ENCODE results near the gene BCAR3.

BCAR3 gene

GRCh38 chr1:93689521-93690223 lies 8.0 kb upstream of the BCAR3 start:
- TF ChIP-seq EZH2phosphoT487 (conservative IDR thresholded peaks at IDR 0.05; ENCODE audit: low read length): no peak
- TF ChIP-seq, protein P1, sequence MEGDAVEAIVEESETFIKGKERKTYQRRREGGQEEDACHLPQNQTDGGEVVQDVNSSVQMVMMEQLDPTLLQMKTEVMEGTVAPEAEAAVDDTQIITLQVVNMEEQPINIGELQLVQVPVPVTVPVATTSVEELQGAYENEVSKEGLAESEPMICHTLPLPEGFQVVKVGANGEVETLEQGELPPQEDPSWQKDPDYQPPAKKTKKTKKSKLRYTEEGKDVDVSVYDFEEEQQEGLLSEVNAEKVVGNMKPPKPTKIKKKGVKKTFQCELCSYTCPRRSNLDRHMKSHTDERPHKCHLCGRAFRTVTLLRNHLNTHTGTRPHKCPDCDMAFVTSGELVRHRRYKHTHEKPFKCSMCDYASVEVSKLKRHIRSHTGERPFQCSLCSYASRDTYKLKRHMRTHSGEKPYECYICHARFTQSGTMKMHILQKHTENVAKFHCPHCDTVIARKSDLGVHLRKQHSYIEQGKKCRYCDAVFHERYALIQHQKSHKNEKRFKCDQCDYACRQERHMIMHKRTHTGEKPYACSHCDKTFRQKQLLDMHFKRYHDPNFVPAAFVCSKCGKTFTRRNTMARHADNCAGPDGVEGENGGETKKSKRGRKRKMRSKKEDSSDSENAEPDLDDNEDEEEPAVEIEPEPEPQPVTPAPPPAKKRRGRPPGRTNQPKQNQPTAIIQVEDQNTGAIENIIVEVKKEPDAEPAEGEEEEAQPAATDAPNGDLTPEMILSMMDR (IDR thresholded peaks at IDR 0.05; ENCODE audit: insufficient read depth, low read length, poor library complexity, severe bottlenecking): no peak
- no peak overlapping the region for H3K4me2 ChIP-seq (ENCODE audit: low read depth, low read length, poor library complexity, severe bottlenecking)
- no peaks in the 10 kb centered on the region; the same call in 1 of the 2 replicates for H3K27me3 ChIP-seq (ENCODE audit: low read length)
- H3K4me3 ChIP-seq (ENCODE audit: insufficient read depth, low read length, poor library complexity, severe bottlenecking): no peak overlapping the region
- H3K9me2 ChIP-seq (replicated peaks; ENCODE audit: insufficient read depth, low read length): no peaks in the 10 kb centered on the region
- H3K36me3 ChIP-seq (ENCODE audit: low read length): no peaks in the 10 kb centered on the region
- H3K79me2 ChIP-seq (ENCODE audit: insufficient read depth, low read length): no peaks in the 10 kb centered on the region
- no peak overlapping the region for H3K27ac ChIP-seq (ENCODE audit: low read depth, low read length)
- no peaks in the 10 kb centered on the region for H3F3A ChIP-seq (ENCODE audit: insufficient read depth)
- no peaks in the 10 kb centered on the region for H4K20me1 ChIP-seq (ENCODE audit: low read depth, low read length)
- H2AFZ ChIP-seq (ENCODE audit: low read depth, low read length, severe bottlenecking): no peak overlapping the region
- H3K9ac ChIP-seq (ENCODE audit: low read length): no peak overlapping the region
- no peaks in the 10 kb centered on the region for H3K9me3 ChIP-seq (ENCODE audit: insufficient read depth, low read length)

GRCh38 chr1:93687542-93687941 lies 5.9 kb upstream of the BCAR3 start:
- TF ChIP-seq, protein P1 (IDR thresholded peaks at IDR 0.05; ENCODE audit: insufficient read depth, low read length, poor library complexity, severe bottlenecking): no peak
- no peak for TF ChIP-seq EZH2phosphoT487 (conservative IDR thresholded peaks at IDR 0.05; ENCODE audit: low read length)
- Histone ChIP-seq H2AFZ (ENCODE audit: low read depth, low read length, severe bottlenecking) (no peak overlapping the region), H3K4me3 (ENCODE audit: insufficient read depth, low read length, poor library complexity, severe bottlenecking) (no peak overlapping the region), H3F3A (ENCODE audit: insufficient read depth) (no peaks in the 10 kb centered on the region), H3K79me2 (ENCODE audit: insufficient read depth, low read length) (no peaks in the 10 kb centered on the region), H3K4me2 (ENCODE audit: low read depth, low read length, poor library complexity, severe bottlenecking) (no peak overlapping the region), H3K9ac (ENCODE audit: low read length) (no peak overlapping the region), H3K9me2 (replicated peaks; ENCODE audit: insufficient read depth, low read length) (no peaks in the 10 kb centered on the region), H3K9me3 (ENCODE audit: insufficient read depth, low read length) (no peaks in the 10 kb centered on the region), H3K27me3 (ENCODE audit: low read length) (no peaks in the 10 kb centered on the region; the same call in 1 of the 2 replicates), H4K20me1 (ENCODE audit: low read depth, low read length) (no peaks in the 10 kb centered on the region), H3K27ac (ENCODE audit: low read depth, low read length) (no peak overlapping the region), H3K36me3 (ENCODE audit: low read length) (no peaks in the 10 kb centered on the region)

GRCh38 chr1:93686504-93687250 lies 5.0 kb upstream of the BCAR3 start:
- Histone ChIP-seq H2AFZ (ENCODE audit: low read depth, low read length, severe bottlenecking) (no peak overlapping the region), H3K27me3 (ENCODE audit: low read length) (no peaks in the 10 kb centered on the region; the same call in 1 of the 2 replicates), H3K9me2 (replicated peaks; ENCODE audit: insufficient read depth, low read length) (no peaks in the 10 kb centered on the region), H3K4me2 (ENCODE audit: low read depth, low read length, poor library complexity, severe bottlenecking) (no peak overlapping the region), H3K4me3 (ENCODE audit: insufficient read depth, low read length, poor library complexity, severe bottlenecking) (no peak overlapping the region), H3K36me3 (ENCODE audit: low read length) (no peaks in the 10 kb centered on the region), H3K27ac (ENCODE audit: low read depth, low read length) (no peak overlapping the region), H3K79me2 (ENCODE audit: insufficient read depth, low read length) (no peaks in the 10 kb centered on the region), H3K9ac (ENCODE audit: low read length) (no peak overlapping the region), H4K20me1 (ENCODE audit: low read depth, low read length) (no peaks in the 10 kb centered on the region), H3K9me3 (ENCODE audit: insufficient read depth, low read length) (no peaks in the 10 kb centered on the region), H3F3A (ENCODE audit: insufficient read depth) (no peaks in the 10 kb centered on the region)
- TF ChIP-seq, protein P1 (IDR thresholded peaks at IDR 0.05; ENCODE audit: insufficient read depth, low read length, poor library complexity, severe bottlenecking): no peak
- no peak for TF ChIP-seq EZH2phosphoT487 (conservative IDR thresholded peaks at IDR 0.05; ENCODE audit: low read length)

Data from SU-DHL-6 (cell line).